Suprapubic skin (tissue), 4 donors: ENCODE measurements around the gene CNKSR1.

Source experiments
- EP300 ChIP-seq: sonication (generic); formaldehyde crosslinking; IDR thresholded peaks from one replicate; pipeline ENCODE4 v1.6.1; 2017; ENCODE audit warnings: antibody characterized with exemption
- POLR2A ChIP-seq, 2 donors: fragments of 450-650 bp; IDR thresholded peaks; one replicate each; pipeline ENCODE4 v1.6.1; 2017; ENCODE audit warnings: antibody characterized with exemption in 2 of 2, mild to moderate bottlenecking in 2 of 2, moderate library complexity in 2 of 2
- POLR2AphosphoS5 ChIP-seq, 3 donors: sonication (generic); formaldehyde crosslinking; IDR thresholded peaks; one replicate each; pipeline ENCODE4 v1.6.1; 2017; ENCODE audit warnings: antibody characterized with exemption in 3 of 3

DNA sequence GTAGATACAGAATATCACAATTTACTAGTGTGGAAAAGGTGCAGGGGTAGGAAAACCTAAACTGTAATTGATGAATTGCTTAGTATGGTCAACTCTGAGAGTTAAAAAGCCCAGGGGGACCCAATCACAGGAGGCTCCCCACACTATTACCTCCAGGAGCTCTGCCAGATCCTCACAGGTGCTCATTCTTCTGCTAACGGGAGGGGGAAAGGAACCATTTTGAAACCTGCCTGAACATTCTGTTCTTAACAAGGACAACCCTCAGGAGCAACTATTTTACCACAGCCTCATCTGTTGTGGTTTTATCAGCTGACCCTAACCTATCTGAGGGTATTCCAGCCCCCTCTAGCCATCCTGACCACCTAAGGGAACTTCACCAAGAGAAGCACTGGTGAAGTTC is 46.6 kb upstream of the CNKSR1 start:
- no peak for TF ChIP-seq POLR2A (IDR thresholded peaks at IDR 0.05)
- no peak for TF ChIP-seq POLR2AphosphoS5 (IDR thresholded peaks at IDR 0.05)
- TF ChIP-seq EP300: no peak
